Cardiac fibroblast (primary cell): ENCODE measurements around the gene RBM47.

Source experiments
- DNase-seq, 2 donors: peaks; one replicate each; pipeline versions ENCODE4 v3.0.0 to v3.0.0-alpha.2; 2010; ENCODE audit warnings: low read depth in 2 of 2
- H3K4me3 ChIP-seq, 2 donors: replicated peaks in 1 of 2; 1 replicate in 1 of 2; 2 replicates in 1 of 2; pipeline ENCODE4 v1.5.1; 2011; ENCODE audit warnings: low read depth in 2 of 2, low read length in 2 of 2, mild to moderate bottlenecking in 2 of 2, moderate library complexity in 1 of 2
- CTCF ChIP-seq: IDR thresholded peaks from one replicate; pipeline ENCODE4 v1.5.1; 2011; ENCODE audit warnings: low read depth, mild to moderate bottlenecking, low read length, inconsistent platforms

Gene RBM47

GRCh38 chr4:40594261-40595178, 35.1 kb downstream of the RBM47 start:
- no peak overlapping the region for H3K4me3 ChIP-seq
- TF ChIP-seq CTCF = no peak
- DNase-seq = peak; percentile 73 to 81

- no peak for TF ChIP-seq CTCF
- H3K4me3 ChIP-seq = no peak overlapping the region
- DNase-seq = no peak
Measured at GRCh38 chr4:40592034-40592433, 37.6 kb downstream of the RBM47 start.

- H3K4me3 ChIP-seq = no peak overlapping the region
- peak; percentile 66 to 72 for DNase-seq
- no peak for TF ChIP-seq CTCF
Measured at GRCh38 chr4:40587826-40588225, 41.8 kb downstream of the RBM47 start.

- H3K4me3 ChIP-seq = no peak overlapping the region
- DNase-seq = no peak
- no peak for TF ChIP-seq CTCF
Measured at GRCh38 chr4:40587351-40587750, 42.3 kb downstream of the RBM47 start.

GRCh38 chr4:40586729-40587128, 42.9 kb downstream of the RBM47 start:
- no peak overlapping the region for H3K4me3 ChIP-seq
- TF ChIP-seq CTCF = no peak
- DNase-seq = no peak

- TF ChIP-seq CTCF = no peak
- H3K4me3 ChIP-seq = no peak overlapping the region
- no peak for DNase-seq
Measured at GRCh38 chr4:40586034-40586433, 43.6 kb downstream of the RBM47 start.
